Right renal cortex interstitium (tissue), 3 donors: ENCODE measurements around the gene NUP133. TPM values are rescaled to one million over a fixed set of nuclear protein-coding genes. Genes with fewer than 3 reads are reported as not detected.
"Not testable (repeated sequence)": the region's sequence is repeated elsewhere in the genome, so short reads cannot be mapped to it uniquely, and the experiment has no call there.

Experiments used
- DNase-seq, 3 donors: peaks; one replicate each; pipeline ENCODE4 v3.0.0-alpha.2; 2013; ENCODE audit warnings: low read depth in 3 of 3, low spot score in 2 of 3
- polyA plus RNA-seq, 3 donors: library from polyadenylated mRNA; unstranded; fragments of 120-200 nt; gene quantifications; one replicate each; pipeline ENCODE4 v1.2.1, GENCODE V29; 2013; ENCODE audit not compliant: insufficient read length in 3 of 3

The NUP133 gene
- polyA plus RNA-seq, 3 donors: 46.9 to 49.3 (median 47.3) TPM

DNA sequence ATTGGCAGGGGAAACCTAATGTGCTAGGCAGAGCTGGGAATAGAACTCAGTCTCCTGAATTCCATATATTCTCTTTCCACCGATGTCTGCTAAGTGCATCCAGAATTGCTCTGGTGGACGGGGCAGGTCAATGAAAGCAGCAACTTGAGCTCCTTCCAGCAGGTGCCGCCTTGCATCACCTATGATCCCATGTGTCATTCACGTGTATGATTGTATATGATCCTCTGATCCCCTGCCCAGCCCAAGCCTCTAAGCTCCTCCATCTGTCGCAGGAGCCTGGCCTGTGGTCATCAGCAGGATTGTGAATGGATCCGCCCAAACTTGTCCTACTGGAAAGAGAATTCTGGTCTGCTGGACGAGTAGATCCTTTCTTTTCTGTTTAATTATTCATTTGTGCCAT lies 87.4 kb downstream of the NUP133 start:
- DNase-seq: no peak

DNA sequence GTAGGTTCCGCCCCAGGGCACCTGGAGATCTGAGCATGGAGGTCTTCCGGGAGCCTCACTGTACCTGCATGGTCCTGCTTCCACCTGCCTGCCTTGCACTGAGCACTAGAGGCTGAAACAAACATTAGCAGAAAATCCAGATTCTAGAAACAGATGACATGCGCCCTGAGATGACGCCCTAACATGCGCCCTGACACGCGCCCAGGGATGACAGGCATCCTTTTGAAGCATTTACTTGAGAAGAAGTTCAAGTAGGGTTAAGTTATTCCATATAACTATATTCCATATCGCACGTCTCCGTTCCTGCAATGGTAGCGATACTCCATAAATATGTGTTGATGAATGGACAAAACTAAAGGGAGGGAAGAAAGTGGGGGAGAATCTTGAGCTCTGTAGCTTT lies 87.9 kb downstream of the NUP133 start:
- DNase-seq: no peak

DNA sequence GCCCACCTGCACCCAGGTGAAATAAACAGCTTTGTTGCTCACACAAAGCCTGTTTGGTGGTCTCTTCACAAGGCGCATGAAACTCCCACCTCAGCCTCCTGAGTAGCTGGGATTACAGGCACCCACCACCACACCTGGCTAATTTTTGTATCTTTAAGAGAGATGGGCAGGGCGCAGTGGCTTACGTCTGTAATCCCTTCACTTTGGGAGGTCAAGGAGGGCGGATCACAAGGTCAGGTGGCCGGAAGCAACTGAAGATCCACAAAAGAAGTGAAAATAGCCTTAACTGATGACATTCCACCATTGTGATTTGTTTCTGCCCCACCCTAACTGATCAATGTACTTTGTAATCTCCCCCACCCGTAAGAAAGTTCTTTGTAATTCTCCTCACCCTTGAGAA lies 89.6 kb downstream of the NUP133 start:
- DNase-seq: not testable (repeated sequence)

DNA sequence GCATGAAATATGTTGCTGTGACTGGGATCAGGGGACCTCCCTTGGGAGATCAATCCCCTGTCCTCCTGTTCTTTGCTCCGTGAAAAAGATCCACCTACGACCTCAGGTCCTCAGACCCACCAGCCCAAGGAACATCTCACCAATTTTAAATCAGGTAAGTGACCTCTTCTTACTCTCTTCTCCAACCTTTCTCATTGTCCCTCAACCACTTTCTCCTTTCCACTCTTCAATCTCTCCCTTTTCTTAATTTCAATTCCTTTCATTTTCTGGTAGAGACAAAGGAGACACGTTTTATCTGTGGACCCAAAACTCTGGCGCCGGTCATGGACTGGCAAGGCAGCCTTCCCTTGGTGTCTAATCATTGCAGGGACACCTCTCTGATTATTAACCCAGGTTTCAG lies 95.3 kb downstream of the NUP133 start:
- not testable (repeated sequence) for DNase-seq

DNA sequence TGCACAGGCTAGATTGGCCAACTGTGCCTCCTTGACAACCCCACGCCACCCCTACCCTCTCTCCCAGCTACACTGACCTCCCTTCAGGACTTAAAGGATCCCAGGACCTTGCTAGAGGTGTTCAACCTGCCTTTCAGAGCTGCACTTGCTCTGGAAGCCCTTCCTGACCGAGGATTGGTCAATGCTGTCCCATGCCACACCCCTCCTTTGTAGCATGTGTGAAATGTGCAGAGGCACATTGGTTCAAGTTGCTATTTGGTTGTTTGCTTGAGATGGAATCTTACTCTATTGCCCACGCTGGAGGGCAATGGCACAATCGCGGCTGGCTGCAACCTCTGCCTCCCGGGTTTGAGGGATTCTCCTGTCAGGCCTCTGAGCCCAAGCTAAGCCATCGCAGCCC lies 96.1 kb downstream of the NUP133 start:
- no peak for DNase-seq

DNA sequence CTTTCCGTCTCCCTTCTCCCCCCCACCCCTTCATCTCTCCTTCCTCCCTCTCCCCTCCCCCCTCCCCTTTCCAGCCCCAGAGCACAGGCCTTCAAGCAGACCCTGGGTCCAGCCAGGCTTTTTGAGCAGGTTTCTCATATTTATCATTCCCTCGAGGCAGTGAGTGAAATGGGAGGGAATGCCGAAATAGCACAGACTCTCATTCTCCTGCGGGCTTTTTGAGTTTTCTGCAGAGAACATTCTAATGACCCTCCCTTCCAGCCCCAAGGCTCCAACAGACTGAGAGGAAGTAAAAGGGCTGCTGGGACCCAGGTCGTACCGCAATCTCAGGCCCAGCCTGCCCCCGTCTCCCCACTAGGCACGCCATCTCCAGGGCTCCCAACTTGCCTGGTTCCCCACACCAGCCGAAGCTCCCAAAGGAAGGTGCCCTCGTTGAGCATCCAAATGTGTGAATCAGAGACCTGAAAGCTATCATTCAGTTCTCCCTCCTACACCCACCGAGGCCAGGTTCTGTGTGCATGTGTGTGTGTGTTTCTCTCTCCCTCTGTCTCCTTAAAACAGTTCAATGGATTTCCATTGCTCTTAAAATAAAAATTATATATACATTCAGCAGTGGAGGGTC lies 96.6 kb downstream of the NUP133 start:
- no peak for DNase-seq

DNA sequence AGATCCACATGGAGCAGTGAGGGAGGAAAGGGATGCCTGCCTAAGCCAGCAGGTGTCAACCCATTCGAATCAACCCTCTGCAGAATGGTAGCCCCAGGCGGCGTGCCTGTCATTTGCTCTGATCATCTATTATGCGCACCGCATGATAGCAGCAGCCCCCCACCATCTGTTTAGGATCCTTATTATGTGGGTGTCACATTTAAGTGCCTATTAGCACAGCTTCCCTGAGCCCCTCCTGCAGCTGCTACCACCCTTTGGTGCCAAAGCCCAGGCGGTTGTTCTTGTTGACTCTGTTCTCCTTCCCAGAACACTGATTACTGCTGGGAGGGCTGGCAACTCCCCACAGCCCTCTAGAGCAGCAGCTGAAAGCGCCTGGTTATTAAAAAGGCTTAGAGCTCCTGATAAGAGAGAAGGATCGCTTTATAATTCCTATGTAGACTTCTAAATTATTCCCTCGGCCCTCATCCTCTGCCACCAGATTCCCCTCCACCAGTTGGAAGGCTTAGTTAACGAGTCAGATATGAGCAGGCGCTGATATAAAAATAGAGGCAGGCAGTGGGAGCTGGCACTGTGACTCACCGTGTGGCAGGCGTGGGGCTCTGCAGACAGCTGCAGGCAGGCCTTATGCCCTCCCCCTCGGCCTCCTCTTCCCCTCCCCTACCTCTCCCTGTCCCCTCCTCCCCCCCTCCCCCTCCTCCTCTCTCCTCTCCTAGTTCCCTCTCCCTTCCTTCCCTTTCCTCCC lies 97.3 kb downstream of the NUP133 start:
- no peak for DNase-seq

DNA sequence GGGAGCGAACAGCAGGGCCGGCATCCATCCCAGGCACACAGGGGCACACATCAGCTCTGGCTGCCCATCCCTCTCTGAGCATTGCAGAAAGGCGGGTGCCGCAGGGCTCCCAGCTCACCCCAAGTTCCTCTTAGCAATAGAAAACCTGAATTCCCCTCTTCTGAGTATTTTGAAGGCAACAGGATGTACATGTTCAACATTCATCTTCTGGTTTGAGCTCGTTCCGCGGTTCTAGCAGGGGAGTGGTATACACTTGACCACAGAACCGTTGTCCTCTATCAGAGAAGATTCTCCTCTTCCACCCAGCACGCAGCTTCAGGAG lies 97.8 kb downstream of the NUP133 start:
- DNase-seq: no peak

DNA sequence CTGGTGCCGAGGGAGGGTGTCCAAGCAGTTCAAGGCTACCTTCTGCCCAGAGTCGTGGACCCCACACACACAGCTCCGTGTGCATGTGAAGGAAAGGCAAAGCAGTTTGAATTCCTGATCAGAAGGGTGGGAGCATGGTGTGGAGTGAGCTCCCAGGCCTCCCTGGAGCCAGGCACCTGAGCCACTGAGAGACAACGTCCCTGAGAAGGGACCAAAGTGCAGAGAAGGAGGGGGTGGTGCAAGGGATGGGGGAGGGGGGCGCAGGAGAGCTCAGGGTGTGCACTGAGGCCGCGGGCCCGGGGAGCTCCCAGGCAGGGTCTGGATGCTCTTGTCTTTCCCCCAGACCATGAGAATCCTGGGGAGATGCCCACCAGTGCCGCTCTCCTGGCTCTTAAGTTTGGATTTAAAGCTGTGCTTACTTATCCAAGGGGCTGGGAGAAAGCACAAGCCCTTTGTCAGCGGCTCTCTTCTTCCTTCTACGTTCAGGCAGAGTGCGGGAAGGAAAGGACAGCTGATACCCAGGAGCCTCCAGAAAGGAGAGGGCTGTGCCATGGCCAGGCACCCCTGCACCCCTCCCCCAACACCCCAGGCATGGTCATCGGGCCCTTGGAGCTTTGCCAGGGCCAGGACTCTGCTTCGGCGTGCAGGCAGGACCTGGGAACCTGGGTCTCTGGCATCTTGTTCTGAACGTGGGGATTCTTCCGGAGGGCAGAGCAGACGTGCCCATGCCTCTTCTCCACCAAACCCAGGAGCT lies 98.3 kb downstream of the NUP133 start:
- DNase-seq: no peak

DNA sequence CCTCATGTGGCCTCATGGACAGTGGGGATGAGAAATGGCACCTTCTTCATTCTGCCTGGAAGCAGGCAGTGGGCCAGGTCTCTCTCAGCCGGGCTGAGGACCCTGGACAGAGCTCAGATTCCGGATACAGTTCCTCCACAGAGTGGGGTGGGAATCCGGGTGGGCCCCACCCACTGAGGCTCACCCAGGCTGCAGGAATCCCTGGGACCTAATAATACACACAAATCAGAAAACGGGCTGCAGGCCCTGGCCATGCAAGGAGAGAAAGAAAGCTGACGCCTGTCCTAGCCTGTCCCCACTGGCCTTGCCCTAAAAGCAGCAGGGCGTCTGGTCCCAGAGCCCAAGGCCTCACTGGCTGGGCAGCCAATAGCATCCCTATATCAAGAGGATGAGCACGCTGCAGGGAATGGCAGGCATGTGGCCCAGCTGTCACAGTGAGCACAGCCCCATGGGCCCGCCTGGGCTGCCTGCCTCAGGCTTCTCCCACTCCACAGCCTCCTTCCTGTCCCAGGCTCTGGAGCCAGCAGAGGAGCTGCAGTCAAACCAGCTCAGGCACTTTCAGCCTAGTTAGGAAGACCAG lies 99.6 kb downstream of the NUP133 start:
- DNase-seq: no peak

DNA sequence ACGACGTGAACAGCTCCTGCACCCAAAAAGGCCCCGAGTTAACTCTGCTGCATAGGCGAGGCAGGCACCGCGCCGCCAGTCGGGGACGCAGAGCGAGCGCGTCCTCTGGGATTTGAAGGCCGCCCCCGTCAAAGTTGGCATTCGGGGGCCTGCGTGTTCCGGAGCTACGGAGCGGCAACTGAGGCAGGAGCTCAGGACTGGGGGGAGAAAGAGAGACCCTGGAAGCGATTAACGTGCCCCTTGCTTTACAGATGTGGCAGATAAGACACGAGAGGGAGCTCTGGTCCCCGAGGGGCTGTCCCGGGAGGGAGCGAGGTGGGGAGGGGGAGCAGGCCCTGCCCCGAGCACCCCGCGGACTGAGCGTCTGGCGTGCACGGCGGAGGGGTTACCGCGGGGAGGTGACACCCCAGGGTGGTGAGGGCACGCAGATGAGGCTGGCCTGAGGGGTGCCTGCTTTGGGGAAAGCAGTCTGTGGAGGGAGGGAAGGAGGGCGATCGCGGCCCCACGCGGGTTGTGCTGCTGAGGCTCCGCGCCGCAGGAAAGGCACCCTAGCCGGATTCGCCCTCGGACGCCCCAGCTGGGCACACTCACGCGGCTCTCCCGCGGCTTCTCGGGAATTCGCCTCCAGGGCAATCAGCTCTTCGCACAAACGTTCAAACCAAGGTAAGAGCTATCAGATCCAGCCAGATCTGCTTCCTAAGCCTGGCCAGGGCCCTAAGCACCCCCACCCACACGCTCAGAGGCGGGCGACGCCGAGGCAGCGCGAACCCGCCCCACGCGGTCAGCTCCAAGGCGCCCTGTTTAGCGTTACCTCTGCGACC lies 100.7 kb downstream of the NUP133 start:
- DNase-seq: no peak

DNA sequence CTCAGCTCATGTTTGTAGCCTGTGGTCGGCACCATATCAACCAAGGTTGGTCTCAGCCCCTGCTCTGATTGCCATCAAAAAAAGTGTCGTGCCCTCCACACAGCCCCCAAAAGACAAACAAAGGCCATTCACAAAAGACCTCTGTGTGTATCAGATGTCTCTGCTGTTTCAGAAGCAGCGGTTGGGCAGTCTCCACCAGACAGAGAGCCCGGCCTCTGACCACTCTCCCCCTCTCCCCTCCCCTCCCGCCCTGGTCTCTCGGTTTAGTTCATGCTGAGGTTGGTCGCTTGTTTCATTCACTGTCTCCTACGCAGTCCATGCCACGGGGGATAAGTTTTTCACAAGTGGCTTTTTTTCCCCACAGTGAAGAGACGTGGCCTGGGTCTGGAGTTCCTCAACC lies 101.3 kb downstream of the NUP133 start:
- no peak for DNase-seq

DNA sequence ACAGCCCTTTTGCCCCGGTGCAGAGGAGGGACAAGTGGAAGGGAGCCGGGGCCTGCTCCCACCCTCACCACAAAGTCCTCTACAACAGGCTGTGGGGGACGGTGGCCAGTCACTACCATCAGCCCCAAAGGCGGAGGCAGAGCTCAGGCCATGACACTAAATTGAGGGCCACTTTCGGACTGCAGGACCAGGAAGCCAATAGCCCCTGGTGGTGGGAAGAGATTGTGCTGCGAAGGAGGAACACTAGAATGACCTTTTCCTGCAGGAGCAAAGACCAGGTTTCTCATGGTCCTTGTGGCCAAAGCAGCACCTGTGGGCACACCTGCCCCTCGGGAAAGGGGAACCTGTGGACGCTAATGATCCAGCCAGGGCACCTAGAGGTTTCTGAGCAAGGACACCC lies 104.6 kb downstream of the NUP133 start:
- DNase-seq: no peak

DNA sequence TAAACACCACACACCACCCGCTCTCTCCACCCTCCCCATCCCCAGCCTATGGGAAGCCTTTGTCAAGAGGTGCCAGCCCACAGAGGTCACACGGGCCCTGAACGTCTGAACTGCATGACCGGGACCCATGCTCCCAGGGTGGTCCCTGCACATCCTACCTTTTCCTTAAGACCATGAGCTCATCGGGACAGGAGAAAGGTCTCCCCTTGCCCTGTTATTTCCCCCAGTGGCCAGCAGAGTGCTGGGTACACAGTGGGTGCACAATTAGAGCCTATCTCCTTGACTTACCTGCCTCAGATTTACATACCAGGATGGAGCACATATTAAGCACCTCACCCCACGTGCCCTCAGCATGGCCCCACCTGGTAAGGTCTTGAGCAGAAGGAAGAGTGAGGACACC lies 105.1 kb downstream of the NUP133 start:
- no peak for DNase-seq

DNA sequence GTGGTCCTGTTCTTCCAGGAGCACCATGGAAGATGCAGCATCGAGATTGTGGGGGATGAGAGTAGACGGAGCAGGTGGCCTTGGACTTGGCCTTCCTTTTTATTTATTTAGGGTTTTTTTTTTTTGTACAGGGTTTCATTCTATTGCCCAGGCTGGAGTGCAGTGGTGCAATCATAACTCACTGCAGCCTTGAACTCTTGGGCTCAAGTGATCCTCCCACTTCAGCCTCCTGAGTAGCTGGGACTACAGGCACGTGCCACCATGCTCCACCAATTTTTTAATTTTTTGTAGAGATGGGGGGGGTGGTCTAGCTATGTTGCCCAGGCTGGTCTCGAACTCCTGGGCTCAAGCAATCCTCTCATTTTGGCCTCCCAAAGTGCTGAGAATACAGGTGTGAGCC lies 105.8 kb downstream of the NUP133 start:
- DNase-seq: not testable (repeated sequence)

DNA sequence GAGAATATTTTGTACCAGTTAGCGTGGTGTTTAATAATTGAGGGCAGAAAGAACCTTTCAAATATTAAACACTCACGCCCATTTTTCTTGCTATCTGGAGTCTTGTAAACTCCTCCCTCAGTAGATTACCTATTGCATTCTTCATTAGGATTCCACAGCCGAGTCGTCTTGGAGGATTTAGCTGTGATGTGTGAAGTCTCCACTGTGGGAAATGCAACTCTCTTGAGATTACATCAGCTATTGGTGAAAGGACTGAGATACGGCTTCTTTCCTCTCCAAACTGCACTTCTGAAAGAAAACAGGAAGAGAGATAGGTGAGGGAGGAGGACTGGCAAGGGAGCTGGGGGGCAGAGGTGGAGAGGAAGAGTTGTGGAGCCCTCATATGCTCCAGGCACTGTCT lies 110.4 kb downstream of the NUP133 start:
- no peak for DNase-seq

DNA sequence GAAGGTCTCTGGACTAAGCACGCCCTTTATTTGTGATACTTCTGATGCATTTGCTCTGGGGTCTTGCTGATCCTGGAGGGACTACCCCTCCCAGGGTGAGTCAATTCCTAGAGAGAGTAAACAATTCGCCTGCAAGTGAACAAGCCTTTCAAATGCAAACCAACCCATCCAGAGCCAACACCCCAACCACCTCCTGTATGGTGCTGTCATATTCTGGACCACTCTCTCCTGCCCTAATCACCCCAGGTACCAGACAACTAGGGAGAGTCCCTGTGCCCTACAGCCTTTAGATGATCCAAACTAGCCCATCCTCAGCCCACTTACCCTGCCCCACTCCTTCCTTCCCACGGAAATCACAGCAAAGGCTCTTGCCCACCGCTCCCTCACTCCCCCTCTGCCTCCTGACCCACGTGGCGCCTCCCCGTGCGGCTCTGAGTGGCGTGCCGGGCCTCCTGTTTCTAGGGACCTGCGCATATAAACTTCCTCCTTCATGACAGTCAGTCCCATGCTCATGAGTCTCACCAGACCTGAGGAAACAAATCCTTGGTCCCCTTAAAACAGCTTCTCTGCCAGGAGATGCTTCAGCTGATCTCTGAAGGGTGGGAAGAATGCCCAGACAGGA lies 111.4 kb downstream of the NUP133 start:
- no peak for DNase-seq

DNA sequence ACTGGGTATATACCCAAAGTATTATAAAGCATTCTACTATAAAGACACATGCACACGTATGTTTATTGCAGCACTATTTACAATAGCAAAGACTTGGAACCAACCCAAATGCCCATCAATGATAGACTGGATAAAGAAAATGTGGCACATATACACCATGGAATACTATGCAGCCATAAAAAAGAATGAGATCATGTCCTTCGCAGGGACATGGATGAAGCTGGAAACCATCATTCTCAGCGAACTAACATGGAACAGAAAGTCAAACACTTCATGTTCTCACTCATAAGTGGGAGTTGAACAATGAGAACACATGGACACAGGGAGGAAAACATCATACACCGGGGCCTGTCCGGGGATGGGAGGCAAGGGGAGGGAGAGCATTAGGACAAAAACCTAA lies 113.6 kb downstream of the NUP133 start:
- not testable (repeated sequence) for DNase-seq

DNA sequence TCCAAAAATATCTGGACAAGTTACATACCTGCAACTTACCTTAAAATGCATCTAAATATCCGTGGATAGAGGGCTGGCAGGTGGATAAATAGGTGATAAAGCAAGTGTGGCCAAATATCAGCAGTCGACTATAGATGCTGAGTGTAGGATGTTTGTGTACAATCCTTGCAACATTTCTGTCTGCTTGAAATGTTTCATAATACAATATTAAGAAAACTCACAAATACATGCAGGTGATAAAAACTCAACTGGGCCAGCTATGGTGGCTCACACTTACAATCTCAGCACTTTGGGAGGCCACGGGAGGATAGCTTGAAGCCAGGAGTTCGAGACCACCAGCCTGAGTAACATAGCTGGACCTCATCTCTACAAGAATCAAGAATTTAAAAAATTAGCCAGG lies 115.2 kb downstream of the NUP133 start:
- no peak for DNase-seq
